22Rv1 (cell line): ENCODE measurements around the gene KDM4D.

Experiments used
- CTCF ChIP-seq: fragments of 450-650 bp; IDR thresholded peaks from 2 replicates; pipeline ENCODE4 v1.5.1; 2017; ENCODE audit warnings: mild to moderate bottlenecking
- ZFX ChIP-seq: fragments of 450-650 bp; IDR thresholded peaks from 2 replicates; pipeline ENCODE4 v1.6.1; 2017; ENCODE audit warnings: antibody characterized with exemption, borderline replicate concordance

- TF ChIP-seq CTCF (no peak), ZFX (no peak)
These were observed 669 bp downstream of the KDM4D start for GRCh38 chr11:94974178-94974577.
